HG03139 (cell line): ENCODE measurements around the gene ACER1.
"Not testable (repeated sequence)": the region's sequence is repeated elsewhere in the genome, so short reads cannot be mapped to it uniquely, and the experiment has no call there.

Experiments used
- ATAC-seq: cut with Tn5 transposase; IDR thresholded peaks from one replicate; pipeline ENCODE4 v1.9.1; 2021; ENCODE audit not compliant: unreplicated experiment

ACER1 gene, protein sequence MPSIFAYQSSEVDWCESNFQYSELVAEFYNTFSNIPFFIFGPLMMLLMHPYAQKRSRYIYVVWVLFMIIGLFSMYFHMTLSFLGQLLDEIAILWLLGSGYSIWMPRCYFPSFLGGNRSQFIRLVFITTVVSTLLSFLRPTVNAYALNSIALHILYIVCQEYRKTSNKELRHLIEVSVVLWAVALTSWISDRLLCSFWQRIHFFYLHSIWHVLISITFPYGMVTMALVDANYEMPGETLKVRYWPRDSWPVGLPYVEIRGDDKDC

DNA sequence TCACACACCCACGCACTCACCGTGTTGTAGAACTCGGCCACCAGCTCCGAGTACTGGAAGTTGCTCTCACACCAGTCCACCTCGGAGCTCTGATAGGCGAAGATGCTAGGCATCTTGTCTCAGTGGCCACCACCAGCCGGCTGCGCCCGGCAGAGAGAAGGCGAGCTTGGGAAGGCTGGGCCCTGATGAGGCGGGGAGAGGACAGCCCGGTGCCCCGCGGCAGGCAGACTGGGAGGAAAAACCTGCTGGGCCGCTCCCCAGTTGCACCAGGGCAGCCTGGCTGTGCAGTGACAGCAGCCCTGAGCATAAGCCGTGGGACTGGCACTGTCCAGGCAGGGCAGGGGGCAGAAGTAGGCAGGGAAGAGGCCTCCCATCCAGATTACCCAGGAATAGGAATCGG, at the start of gene ACER1:
ACER1 (minus strand) TSS at position 174 of the 400 bp plus-strand sequence; CDS start at position 113, 61 bp downstream.
- ATAC-seq = no peak

DNA sequence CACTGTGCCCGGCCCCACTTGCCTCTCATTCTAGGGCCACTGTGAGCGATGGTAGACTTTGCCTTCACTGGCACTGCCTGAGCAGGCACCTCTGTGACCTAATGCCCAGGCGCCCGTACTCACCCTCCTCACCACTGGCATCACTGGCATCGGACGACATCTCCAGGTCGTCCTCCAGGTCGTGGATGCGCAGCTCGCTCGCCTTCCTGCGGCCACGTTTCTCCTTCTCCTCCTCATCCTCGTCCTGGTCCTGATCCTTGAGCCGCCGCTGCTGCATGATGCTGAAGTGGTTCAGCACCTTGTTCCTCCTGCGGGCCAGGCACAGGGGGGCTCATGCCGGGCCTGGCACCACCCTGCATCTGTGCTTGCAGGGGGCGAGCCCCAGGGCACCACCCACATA, 49.8 kb upstream of the ACER1 start:
- ATAC-seq = no peak

DNA sequence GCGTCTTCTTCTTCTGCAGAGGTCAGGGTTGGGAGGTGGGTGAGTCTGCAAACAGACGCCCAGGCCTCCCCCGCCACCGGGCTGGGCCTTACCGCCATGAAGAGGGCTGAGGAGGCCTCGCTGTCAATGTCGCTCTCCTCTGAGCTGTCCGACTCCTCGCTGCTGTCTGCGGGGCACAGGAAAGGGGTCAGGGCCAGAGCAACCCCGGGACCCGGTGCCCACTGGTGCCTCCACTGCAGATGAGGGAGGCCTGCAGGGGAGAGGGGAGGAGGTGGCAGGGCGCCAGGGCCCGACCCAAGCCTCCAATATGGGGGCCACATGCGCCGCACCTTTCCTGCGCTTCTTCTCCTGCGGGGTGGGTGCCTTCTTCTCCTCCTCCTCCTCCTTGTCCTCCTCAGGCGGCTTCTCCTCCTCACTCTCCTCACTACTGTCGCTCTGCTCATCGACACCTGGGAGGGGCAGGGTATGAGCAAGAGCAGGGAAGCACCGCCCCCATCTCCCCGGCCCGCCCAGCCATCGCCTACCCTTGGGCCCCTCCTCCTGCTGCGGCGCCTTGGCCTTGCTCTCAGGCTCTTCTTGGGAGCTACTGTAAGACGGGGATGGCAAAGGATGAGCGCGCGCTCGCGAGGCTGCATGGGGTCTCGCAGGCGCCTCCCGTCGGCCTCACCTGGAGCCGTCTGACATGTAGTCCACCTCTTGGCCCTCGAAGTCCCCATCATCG, 47.8 kb upstream of the ACER1 start:
- no peak for ATAC-seq

DNA sequence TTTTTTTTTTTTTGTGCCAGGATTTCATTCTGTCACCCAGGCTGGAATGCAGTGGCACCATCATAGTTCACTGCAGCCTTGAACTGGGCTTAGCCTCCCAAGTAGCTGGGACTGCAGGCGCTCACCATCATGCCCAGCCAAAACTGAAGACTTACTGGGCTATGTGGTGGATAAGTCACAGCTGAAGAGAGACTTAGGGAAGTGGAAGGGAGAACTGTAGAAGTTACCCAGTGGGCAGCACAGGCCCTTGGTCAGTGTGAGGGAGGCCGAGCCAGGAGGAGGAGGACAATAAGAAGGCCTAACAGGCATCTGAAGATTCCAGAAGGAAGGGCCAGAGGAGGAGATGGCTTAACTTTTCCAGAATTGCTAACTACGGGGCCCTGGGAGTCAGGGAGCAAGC, 46.3 kb upstream of the ACER1 start:
- ATAC-seq = no peak

DNA sequence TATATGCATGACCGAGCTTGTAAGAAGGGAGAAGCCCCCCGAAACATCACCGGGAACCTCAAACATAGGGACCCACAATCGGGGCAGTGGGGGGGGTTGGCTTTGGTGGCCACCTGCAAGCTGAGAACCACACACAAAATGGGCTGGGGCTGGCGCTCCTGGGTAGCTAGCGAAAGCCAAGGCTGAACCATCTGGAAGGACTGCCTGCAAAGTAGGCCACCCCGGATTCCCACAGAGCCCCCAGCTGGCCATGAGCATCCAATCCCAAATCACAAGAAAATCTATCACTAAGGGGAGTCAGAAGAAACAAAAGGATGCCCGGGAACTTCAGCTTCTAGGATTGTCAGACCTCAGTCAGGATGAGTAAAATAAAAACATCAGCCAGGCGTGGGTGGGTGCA, 45.1 kb upstream of the ACER1 start:
- ATAC-seq = no peak

DNA sequence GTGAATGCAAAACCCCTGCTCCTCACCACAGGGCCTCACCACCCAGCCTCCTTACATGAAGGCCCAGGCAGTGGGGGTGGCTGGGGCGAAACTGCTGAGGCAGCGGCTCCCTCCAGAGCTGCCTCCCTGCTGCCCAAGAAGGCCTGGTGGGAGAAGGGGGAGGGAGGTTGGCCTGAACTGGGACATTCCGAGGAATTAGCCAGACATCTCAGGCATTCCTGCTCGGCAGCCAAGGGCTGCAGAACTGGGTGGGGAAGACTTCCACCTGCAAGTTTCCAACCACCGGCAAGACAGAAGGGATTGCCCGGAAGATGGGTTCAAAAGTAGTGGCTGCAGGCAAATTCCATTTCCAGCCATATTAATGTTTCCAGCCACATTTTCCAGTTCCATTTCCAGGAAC, 44.6 kb upstream of the ACER1 start:
- ATAC-seq = no peak

DNA sequence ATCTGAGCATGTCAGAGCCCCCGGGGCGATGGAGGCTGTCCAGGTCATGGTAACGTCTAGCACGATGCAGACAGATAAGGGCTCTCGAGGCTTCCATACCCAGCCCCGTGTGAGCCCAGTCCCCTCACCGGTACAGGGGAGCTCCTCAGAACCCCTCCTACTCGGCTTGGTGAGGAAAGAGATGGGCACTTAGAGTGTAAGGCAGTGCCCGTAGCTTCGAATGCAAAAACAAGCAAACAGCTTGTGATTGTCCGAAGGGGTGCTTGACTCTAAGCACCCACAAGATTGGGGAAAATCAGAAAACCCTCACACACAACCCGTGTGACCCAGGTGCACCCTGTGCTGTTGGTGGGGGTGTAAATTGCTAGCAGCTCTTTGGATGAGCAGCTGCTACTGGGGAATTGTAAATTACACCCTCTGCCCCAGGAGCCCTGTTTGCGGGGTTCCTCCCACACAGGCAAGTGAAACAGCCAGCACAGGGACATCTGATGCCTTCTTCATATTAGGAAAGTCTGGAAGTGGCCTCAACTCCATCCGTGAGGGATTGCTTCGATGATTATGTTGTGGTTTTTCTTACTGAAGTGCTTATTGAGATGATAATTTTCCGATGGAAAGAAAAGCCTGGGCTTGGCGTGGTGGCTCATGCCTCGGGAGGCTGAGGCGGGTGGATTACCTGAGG, 43.2 kb upstream of the ACER1 start:
- ATAC-seq = no peak

DNA sequence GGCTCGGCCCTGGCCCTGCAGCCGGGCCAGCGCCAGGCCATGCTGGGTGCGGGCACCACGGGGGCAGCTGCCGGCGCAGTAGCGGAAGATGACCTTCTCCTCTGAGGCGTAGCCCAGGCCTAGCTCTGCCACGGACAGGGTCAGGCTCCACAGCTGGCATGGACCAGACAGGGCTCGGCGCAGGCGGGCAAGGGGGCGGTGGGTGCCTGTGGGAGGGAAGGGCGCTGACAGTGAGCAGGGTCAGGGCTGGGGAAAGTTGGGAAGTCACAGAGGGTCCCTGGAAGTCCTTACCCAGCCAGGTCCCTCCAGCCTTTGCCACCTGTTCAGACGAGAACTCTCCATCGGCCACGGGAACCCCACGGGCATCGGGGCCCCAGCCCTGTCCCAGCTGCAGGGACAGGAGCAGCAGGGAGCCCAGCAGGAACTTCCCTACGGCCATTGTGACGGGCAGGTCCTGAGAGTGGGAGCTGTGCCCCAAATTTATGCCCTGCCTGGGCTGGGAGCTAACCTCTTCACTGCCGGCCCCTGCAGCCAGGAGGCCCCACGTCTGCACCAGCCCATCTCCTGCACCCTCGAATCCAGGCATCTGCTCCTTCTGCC, 42.1 kb upstream of the ACER1 start, which contains the start of gene PSPN:
PSPN (minus strand) TSS at position 523 of the 600 bp plus-strand sequence; CDS start at position 439, 84 bp downstream.
- ATAC-seq = no peak

DNA sequence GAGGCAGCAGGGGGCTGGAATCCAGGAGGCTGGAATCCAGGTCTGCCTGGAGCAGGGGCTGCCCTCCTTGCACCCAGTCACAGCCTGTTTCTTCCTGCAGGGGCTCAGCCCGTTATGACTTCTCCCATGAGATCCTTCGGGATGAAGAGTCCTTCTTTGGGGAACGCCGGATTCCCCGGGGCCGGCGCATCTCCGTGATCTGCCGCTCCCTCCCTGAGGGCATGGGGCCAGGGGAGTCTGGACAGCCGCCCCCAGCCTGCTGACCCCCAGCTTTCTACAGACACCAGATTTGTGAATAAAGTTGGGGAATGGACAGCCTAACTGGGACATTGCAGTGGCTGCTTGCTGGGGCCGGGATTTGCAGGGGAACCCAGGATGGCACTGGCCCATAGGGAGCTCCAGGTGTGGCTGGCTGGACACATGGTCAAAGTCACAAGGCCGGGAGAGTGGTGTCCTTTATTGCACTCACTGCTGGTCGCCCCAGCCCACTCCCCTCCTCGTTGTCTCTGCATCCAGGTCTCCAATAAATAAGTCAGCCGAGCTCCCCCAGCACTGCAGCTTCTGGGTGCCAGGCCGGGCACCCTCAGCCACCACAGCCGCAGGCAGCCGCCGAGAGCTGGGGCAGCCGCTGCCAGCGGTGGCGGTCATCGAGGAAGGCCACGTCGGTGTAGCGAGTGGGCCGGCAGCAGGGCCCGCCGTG, 41.4 kb upstream of the ACER1 start:
- ATAC-seq = no peak

DNA sequence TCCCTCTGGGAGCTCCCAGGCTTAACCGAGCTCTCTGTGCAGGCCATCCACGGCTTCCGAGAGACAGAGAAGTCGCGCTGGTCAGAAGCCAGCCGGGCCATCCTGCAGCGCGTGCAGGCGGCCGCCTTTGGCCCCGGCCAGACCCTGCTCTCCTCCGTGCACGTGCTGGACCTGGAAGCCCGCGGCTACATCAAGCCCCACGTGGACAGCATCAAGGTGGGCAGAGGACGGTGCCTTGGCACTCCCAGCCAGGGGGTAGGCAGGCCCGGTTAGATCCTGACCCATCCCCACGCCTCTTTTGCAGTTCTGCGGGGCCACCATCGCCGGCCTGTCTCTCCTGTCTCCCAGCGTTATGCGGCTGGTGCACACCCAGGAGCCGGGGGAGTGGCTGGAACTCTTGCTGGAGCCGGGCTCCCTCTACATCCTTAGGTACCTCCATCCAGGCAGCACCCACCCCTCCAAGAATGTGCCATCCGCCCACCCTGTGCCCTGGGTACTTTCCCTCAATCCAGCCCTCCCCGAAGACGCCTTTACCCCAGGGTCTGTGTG, 40.8 kb upstream of the ACER1 start:
- ATAC-seq = no peak

DNA sequence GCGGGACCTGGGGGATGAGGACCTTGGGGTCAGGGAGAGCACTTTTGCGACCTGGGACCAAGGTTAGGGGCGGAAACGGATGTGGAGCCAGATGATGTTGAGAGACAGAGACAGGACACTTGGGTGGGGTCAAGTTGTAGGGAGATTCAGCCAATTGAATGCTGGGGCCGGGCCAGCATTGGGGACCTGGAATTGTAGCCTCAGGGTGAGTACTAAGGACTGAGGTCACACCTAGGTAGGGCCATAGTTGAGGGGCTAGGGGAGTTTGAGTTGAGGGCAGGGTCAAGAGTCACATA, 40.3 kb upstream of the ACER1 start:
- no peak for ATAC-seq

DNA sequence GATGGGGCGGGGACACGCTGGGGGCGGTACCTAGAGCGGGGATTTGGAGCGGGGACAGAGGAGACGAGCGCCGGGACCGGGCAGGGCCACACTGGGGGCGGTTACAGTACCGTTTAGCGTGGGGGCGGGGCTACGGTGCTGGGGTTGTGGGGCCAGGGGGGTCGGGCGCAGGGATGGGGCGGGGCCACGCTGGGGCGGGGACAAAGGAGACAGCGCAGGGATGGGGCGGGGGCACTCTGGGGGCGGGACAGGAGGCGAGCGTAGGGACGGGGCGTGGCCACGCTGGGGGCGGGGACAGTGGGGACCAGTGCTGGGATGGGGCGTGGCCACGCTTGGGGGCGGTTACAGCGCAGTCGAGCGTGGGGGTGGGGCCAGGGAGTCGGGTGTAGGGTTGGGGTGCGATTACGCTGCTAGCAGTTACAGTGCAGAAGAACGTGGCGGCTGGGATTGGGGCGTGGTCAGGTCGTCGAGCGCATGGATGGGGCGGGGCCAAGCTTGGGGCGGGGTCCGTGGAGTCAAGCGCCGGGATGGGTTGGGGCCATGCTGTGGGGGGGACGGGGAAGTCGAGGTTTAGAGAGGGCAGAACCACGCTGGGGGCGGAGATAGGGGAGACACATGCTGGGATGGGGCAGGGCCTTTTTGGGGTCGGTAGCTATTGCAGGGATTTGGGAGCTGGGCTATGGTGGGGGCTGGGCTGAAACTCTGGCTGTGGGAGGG, 39.8 kb upstream of the ACER1 start:
- ATAC-seq = peak; percentile 46

DNA sequence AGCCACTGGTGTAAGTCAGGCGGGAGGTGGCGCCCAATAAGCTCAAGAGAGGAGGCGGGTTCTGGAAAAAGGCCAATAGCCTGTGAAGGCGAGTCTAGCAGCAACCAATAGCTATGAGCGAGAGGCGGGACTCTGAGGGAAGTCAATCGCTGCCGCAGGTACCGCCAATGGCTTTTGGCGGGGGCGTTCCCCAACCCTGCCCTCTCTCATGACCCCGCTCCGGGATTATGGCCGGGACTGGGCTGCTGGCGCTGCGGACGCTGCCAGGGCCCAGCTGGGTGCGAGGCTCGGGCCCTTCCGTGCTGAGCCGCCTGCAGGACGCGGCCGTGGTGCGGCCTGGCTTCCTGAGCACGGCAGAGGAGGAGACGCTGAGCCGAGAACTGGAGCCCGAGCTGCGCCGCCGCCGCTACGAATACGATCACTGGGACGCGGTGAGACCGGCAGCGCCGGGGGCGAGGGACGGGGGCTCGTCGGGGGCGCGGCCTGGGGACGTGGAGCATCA, 39.2 kb upstream of the ACER1 start, which contains the start of gene ALKBH7:
ALKBH7 (plus strand) TSS at position 201 of the 502 bp plus-strand sequence; CDS start at position 228, 27 bp downstream.
- ATAC-seq = peak; percentile 71

DNA sequence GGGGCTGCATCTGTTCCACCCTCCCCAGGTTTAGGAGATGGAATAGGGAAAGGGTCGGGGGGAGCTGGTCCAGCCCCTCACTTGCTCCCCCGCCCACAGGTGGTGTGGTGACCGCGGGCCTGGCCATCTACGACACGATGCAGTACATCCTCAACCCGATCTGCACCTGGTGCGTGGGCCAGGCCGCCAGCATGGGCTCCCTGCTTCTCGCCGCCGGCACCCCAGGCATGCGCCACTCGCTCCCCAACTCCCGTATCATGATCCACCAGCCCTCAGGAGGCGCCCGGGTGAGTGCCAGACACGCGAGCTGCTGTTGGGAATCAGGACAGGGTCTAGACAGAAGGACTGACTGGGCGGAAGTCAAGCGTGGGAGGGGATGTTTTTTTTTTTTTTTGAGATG, 30.9 kb upstream of the ACER1 start:
- ATAC-seq = no peak

DNA sequence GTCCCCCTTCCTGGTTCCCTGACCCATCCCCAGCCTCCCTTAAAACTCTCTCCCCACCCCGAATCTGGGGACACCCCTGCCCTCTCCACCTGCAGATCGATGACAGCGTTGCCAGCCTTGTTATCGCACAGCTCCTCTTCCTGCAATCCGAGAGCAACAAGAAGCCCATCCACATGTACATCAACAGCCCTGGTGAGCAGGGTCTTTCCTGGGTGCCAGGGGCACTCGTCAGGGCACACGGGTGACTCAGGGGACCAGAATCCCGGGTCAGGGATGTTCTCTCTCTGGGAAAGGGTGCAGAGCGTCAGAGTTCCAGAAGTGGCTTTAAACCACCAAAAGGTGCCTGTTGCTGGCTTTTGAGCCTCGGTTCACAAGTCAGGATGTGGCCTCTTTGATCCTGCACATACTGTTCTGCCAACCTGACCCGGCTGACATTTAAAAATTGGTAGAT, 29.0 kb upstream of the ACER1 start:
- no peak for ATAC-seq

DNA sequence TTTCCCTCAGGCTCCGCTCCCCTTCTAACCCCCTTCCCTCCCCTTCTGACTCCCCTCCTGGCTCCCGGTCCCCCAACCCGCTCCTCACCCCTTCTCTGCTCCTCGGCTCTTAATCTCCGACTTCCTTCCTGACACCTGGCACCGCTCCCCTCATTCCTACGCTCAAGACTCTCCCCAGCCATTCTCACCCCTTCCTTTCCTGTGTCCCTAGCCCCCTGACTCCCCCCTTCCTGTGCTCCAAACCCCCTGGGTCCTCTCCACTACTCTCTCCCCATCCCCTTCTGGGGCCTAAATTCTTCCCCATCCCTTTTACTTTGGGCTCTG, 28.6 kb upstream of the ACER1 start:
- no peak for ATAC-seq

DNA sequence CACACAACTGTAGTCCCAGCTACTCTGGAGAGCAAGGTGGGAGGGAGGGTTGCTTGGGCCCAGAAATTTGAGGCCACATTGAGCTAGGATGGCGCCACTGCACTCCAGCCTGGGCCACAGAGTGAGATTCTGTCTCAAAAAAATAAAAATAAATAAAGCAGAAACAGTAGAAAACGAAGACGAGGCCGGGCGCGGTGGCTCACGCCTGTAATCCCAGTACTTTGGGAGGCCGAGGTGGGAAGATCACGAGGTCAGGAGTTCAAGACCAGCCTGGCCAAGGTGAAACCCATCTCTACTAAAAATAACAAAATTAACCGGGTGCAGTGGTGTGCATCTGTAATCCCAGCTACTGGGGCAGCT, 27.4 kb upstream of the ACER1 start:
- not testable (repeated sequence) for ATAC-seq

DNA sequence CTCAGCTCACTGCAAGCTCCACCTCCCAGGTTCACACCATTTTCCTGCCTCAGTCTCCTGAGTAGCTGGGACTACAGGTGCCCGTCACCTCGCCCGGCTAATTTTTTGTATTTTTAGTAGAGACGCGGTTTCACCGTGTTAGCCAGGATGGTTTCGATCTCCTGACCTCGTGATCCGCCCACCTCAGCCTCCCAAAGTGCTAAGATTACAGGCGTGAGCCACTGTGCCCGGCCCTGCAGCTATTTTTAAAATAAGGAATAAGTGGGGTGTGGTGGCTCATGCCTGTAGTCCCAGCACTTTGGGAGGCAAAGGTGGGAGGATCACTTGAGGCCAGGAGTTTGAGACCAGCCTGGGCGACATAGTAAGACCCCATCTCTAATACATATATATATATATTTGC, 27.0 kb upstream of the ACER1 start:
- ATAC-seq = not testable (repeated sequence)

DNA sequence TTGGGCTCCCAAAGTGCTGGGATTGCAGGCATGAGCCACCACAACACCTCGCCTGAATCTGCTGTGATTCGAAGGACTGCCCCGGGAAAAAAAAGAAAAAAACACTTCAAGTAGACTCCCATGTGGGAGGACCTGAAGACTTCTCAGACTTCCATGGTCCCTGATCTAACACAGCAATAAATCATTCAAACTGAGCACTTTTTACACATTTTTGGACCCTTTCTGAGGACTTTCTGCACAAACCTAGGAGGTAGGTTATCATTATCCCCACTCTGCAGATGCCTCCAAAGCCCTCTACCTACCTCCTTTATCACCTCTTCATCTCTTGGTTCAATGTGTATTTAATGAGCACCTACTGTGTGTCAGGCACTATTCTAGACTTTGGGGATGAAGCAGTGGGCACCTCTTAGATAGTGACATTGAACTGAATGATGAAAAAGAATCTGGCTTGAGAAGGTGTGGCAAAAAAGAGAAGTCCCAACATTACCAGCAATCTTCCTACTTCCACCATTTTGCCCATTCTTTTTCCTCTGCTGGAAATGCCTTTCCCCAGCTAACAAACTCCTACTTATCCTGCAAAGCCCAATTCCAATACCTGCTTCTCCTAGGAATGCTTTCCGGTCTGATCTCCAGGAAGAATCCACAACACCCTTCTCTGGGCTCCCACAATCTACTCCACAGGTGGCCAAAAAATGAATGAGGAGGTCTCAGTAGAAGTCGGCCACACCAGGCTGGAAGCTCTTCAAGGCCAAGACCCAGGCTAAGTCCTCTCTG, 26.3 kb upstream of the ACER1 start:
- no peak for ATAC-seq
